Thyroid gland (tissue), 4 donors: ENCODE results near the gene MYRFL. TPM values are rescaled to one million over a fixed set of nuclear protein-coding genes. Genes with fewer than 3 reads are reported as not detected.

Experiments used
- DNase-seq, 2 donors: peaks; one replicate each; pipeline ENCODE4 v3.0.0-alpha.2; 2019
- H3K27ac ChIP-seq, 3 donors: fragments of 200-600 bp; sonication (generic); 1 replicate in 2 of 3; 2 replicates in 1 of 3; pipeline ENCODE4 v1.5.1; 2016 to 2019; ENCODE audit warnings: mild to moderate bottlenecking in 1 of 3, moderate library complexity in 1 of 3
- H3K27me3 ChIP-seq: fragments of 200-600 bp; sonication (generic); one replicate; pipeline ENCODE4 v1.5.1; 2019
- H3K36me3 ChIP-seq, 2 donors: fragments of 200-600 bp; sonication (generic); one replicate each; pipeline ENCODE4 v1.5.1; 2016 to 2019
- H3K4me1 ChIP-seq, 2 donors: fragments of 200-600 bp; sonication (generic); one replicate each; pipeline ENCODE4 v1.5.1; 2017 to 2019
- H3K4me3 ChIP-seq, 3 donors: fragments of 200-600 bp; sonication (generic); replicated peaks in 1 of 3; 1 replicate in 2 of 3; 2 replicates in 1 of 3; pipeline ENCODE4 v1.5.1; 2016; ENCODE audit warnings: mild to moderate bottlenecking in 1 of 3
- H3K9me3 ChIP-seq: fragments of 200-600 bp; sonication (generic); one replicate; pipeline ENCODE4 v1.5.1; 2017
- POLR2A ChIP-seq, 2 donors: fragments of 450-650 bp; IDR thresholded peaks; one replicate each; pipeline ENCODE4 v1.6.1; 2017; ENCODE audit warnings: antibody characterized with exemption in 2 of 2, mild to moderate bottlenecking in 2 of 2, moderate library complexity in 1 of 2
- WGBS, 2 donors: methylation state at CpG; one replicate each; pipeline ENCODE4 v1.1.5; 2017; 5-methylcytosine and 5-hydroxymethylcytosine counted together
- intact Hi-C: fragments of 100-400 bp; cut with DNase I; formaldehyde crosslinking; loops from one replicate; pipeline ENCODE4 v1.15.1; 2023
- total RNA-seq, 4 donors: library from RNA; depleted of rRNA; stranded (reverse); fragments of >200 nt; gene quantifications; one replicate each; pipeline ENCODE4 v1.2.3, GENCODE V29; 2016
- TF ChIP-seq, protein P1 (sequence below), 6 experiments: fragments of 200-600 bp in 3 of 6; fragments of 450-650 bp in 3 of 6; sonication (generic) in 3 of 6; IDR thresholded peaks; one replicate each; pipeline ENCODE4 v1.5.1; 2016 to 2019; ENCODE audit warnings: antibody characterized with exemption in 6 of 6, mild to moderate bottlenecking in 2 of 6, inconsistent platforms in 1 of 6, moderate library complexity in 1 of 6

MYRFL gene
- total RNA-seq, 4 donors from 2014 or later, result 0.40 TPM; not detected in 3

DNA sequence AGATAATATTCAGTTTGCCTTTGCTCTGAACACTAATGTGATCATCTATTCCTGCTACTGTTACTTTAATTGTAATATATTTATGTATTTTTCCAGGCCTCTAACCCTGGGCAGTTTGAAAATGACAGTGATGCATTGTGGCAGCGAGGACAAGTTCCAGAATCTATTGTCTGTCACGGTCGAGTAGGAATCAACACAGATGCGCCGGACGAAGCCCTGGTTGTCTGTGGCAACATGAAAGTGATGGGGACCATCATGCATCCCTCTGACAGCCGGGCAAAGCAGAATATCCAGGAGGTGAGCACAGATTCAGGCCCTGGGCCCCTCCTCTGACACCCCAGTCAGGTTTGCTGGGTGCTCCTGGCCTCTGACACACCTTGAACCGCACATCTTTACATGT, 78.5 kb downstream of the MYRFL start:
- TF ChIP-seq, protein P1, sequence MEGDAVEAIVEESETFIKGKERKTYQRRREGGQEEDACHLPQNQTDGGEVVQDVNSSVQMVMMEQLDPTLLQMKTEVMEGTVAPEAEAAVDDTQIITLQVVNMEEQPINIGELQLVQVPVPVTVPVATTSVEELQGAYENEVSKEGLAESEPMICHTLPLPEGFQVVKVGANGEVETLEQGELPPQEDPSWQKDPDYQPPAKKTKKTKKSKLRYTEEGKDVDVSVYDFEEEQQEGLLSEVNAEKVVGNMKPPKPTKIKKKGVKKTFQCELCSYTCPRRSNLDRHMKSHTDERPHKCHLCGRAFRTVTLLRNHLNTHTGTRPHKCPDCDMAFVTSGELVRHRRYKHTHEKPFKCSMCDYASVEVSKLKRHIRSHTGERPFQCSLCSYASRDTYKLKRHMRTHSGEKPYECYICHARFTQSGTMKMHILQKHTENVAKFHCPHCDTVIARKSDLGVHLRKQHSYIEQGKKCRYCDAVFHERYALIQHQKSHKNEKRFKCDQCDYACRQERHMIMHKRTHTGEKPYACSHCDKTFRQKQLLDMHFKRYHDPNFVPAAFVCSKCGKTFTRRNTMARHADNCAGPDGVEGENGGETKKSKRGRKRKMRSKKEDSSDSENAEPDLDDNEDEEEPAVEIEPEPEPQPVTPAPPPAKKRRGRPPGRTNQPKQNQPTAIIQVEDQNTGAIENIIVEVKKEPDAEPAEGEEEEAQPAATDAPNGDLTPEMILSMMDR (IDR thresholded peaks at IDR 0.05), result no peak
- TF ChIP-seq POLR2A (IDR thresholded peaks at IDR 0.05), result no peak
- Histone ChIP-seq H3K4me3 (no peak overlapping the region), H3K27me3 (no peaks in the 10 kb centered on the region), H3K4me1 (peaks cover 3% of the 10 kb centered on the region in 2 donors), H3K9me3 (no peaks in the 10 kb centered on the region), H3K27ac (no peak overlapping the region), H3K36me3 (no peaks in the 10 kb centered on the region)
- 91 to 97% methylated on average over 8 of the region's 8 CpGs for WGBS, 2 donors
- intact Hi-C loops, result loop anchor here (5.0 to 10.0 kb wide), 2 partner anchors 461 to 674 kb away; partner anchors contain the start of gene KCNMB4
- no peak for DNase-seq

DNA sequence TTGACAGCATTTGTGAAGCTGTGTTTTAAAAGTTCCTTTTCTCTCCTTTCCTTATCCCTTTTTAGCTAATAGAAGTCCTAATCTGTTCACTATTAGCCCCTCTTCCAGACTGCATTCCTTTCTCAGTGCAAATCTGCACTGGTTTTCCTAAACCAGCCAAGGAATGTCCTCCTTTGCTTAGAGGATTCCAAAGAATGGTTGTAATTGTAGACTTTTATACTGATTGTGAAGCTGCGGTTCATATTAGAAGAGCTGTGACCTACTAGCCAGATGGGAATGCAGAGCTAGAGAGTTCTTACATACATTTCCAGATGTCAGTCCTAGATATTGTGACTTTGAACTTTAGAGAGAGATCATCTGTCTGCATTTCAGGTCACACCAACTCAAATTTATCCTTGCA, 79.8 kb downstream of the MYRFL start:
- WGBS, 2 donors, result 0 to 71% methylated on average over 1 of the region's 1 CpG
- TF ChIP-seq POLR2A (IDR thresholded peaks at IDR 0.05), result no peak
- Histone ChIP-seq H3K36me3 (no peaks in the 10 kb centered on the region), H3K27ac (no peak overlapping the region), H3K4me1 (peaks cover 3% of the 10 kb centered on the region in 2 donors), H3K4me3 (no peak overlapping the region), H3K27me3 (no peaks in the 10 kb centered on the region), H3K9me3 (no peaks in the 10 kb centered on the region)
- intact Hi-C loops, result loop anchor here (5.0 to 10.0 kb wide), 2 partner anchors 460 to 673 kb away; partner anchors contain the start of gene KCNMB4
- DNase-seq, result no peak

DNA sequence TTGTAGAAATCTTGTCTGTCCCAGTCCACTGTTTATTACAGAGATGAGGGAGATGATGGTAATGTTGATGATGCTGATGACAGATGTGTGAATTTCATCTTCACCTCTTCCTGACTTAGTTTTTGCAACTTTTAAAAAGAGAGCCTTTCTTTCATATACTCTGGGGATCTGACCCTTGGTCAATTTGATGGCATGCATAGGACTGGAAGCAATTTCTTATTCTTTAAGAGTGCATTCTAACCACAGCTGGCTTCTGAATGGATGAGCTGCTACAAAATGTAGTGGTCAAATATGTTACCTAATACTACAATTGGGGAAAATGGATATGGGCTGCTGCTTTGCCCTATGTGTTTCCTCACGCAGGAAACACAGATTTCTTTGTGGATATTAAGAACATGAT, 80.8 kb downstream of the MYRFL start:
- Histone ChIP-seq H3K4me1 (peaks cover under 1 to 1% of the 10 kb centered on the region in 2 donors), H3K4me3 (no peak overlapping the region), H3K27me3 (no peaks in the 10 kb centered on the region), H3K27ac (no peak overlapping the region), H3K9me3 (no peaks in the 10 kb centered on the region), H3K36me3 (no peaks in the 10 kb centered on the region)
- intact Hi-C loops, result loop anchor here (10.0 kb wide), 1 partner anchor 459 kb away; the partner anchor contains the start of gene KCNMB4
- no peak for DNase-seq
- TF ChIP-seq, protein P1 (IDR thresholded peaks at IDR 0.05), result no peak
- TF ChIP-seq POLR2A (IDR thresholded peaks at IDR 0.05), result no peak
- WGBS, 2 donors, result 100% methylated on average over 1 of the region's 1 CpG

DNA sequence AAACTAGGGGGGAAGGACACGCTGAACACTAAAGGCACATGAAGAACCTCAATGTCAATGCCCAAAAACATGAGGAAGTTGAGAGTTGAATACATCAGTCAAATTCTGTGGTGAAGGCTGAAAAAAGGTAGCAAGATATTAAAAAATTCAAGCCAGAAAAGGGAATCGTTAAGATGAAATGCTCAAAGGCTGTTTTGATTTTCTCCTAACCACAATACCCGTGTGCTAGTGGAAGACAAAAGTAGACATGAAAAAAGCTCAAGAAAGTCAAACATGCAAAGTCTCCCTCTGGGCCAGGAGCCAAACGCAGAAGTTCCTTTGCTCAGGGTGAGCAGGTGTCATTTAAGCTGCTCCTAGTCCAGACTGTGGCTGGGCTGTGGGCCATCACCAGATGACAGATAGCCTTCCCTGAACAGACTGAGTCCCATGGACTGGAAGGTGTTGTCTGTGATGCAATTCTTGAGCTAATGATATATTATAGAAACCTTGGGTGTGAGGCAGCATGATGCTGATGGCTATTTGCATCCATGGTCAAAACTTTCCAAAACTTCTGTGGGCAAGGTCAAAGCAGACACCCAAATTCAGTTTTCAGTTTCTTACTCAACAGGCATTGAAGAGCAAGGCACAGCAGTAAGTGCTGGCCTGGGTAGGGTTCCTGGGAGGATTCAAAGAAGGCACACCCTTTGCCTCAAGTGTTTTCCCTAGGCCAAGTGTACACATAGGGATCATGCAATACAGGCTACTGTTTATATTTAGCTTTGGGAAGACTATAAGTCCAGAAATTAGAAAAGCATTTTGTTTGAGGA, 81.6 kb downstream of the MYRFL start:
- no peak overlapping the region for H3K27ac ChIP-seq
- no peak overlapping the region for H3K4me3 ChIP-seq
- no peak for TF ChIP-seq POLR2A (IDR thresholded peaks at IDR 0.05)
- TF ChIP-seq, protein P1 (IDR thresholded peaks at IDR 0.05), result no peak
- H3K27me3 ChIP-seq, result no peaks in the 10 kb centered on the region
- no peaks in the 10 kb centered on the region for H3K36me3 ChIP-seq
- WGBS, 2 donors, result 80 to 85% methylated on average over 4 of the region's 4 CpGs
- no peak for DNase-seq
- H3K9me3 ChIP-seq, result no peaks in the 10 kb centered on the region
- no peaks in the 10 kb centered on the region for H3K4me1 ChIP-seq
- intact Hi-C loops, result loop anchor here (10.0 kb wide), 1 partner anchor 458 kb away; the partner anchor contains the start of gene KCNMB4

DNA sequence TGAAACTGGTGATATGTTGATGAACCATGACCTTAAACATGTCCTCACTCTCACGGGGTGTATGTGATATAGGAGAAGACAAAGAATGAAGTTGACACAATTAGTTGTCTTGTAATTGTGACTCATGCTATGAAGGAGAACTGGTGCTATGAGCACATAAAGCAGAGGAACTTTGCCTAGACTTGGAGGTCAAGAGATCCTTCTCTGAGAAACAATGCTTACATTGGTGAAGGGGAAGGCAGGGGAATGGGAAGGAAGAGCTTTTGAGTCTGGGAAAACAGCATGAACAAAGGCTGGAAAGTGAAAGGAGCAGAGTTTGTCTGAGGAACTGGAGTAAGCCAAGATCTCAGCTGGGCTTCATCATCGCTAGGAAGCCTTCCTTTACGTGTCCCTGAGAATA, 83.2 kb downstream of the MYRFL start:
- H3K9me3 ChIP-seq, result no peaks in the 10 kb centered on the region
- no peak for TF ChIP-seq POLR2A (IDR thresholded peaks at IDR 0.05)
- TF ChIP-seq, protein P1 (IDR thresholded peaks at IDR 0.05), result no peak
- intact Hi-C loops, result loop anchor here (10.0 kb wide), 1 partner anchor 457 kb away; the partner anchor contains the start of gene KCNMB4
- no peaks in the 10 kb centered on the region for H3K4me1 ChIP-seq
- WGBS, 2 donors, result 80 to 83% methylated on average over 3 of the region's 3 CpGs
- no peaks in the 10 kb centered on the region for H3K36me3 ChIP-seq
- no peaks in the 10 kb centered on the region for H3K27me3 ChIP-seq
- no peak overlapping the region for H3K4me3 ChIP-seq
- H3K27ac ChIP-seq, result no peak overlapping the region
- DNase-seq, result no peak
